ENCODE data around the gene ARHGAP11B. TPM values are rescaled to one million over a fixed set of nuclear protein-coding genes. Genes with fewer than 3 reads are reported as not detected.
"Not testable (repeated sequence)": the region's sequence is repeated elsewhere in the genome, so short reads cannot be mapped to it uniquely, and the experiment has no call there.

The ARHGAP11B gene

DNA sequence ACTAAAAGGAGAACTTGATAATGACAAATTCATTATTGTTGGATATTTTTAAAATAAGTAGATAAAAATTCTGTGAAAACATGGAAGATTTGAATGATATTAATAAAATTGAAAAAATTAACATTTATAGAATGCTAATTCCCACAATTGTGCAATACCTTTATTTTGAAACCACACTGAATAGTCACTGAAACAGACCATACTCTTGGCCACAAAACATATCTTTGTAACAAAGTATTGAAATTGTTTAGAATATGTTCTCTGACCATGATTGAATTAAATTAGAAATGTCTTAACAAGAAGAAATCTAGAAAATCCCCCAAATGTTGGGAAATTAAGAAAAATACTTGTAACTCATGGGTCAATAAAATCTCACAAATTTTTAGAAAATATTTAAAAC is 49.2 kb downstream of the ARHGAP11B start:
- no peak for TF ChIP-seq POLR2A (IDR thresholded peaks at IDR 0.05)
- TF ChIP-seq, protein P1, sequence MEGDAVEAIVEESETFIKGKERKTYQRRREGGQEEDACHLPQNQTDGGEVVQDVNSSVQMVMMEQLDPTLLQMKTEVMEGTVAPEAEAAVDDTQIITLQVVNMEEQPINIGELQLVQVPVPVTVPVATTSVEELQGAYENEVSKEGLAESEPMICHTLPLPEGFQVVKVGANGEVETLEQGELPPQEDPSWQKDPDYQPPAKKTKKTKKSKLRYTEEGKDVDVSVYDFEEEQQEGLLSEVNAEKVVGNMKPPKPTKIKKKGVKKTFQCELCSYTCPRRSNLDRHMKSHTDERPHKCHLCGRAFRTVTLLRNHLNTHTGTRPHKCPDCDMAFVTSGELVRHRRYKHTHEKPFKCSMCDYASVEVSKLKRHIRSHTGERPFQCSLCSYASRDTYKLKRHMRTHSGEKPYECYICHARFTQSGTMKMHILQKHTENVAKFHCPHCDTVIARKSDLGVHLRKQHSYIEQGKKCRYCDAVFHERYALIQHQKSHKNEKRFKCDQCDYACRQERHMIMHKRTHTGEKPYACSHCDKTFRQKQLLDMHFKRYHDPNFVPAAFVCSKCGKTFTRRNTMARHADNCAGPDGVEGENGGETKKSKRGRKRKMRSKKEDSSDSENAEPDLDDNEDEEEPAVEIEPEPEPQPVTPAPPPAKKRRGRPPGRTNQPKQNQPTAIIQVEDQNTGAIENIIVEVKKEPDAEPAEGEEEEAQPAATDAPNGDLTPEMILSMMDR (IDR thresholded peaks at IDR 0.05): no peak
- Histone ChIP-seq H3K4me1 (no peaks in the 10 kb centered on the region), H3K36me3 (no peaks in the 10 kb centered on the region), H3K4me3 (no peak overlapping the region), H3K9me3 (no peaks in the 10 kb centered on the region), H3K27me3 (no peaks in the 10 kb centered on the region), H3K27ac (no peak overlapping the region)
- DNase-seq: no peak
- ATAC-seq: no peak
- intact Hi-C loops (cut with DNase I): no loop called here

DNA sequence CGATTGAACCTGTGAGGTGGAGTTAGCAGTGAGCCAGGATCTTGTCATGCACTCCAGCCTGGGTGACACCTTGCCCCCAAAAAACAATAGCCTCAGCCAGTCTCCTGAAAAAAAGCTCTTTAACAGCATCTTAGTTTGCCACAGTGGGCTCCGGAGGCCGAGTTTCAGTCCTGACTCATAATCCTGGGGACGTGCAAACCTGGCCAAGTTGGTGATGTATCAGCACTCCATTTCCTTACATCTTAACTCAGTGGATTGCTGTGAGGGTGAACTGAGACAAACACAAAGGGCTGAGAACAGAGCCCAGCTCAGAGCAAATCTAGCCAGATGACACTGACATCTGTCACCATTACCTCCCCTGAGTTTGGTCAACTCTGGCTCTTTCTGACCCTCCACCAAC is 50.0 kb downstream of the ARHGAP11B start:
- H3K4me1 ChIP-seq; H3K4me3 ChIP-seq; H3K36me3 ChIP-seq; H3K9me3 ChIP-seq; ATAC-seq; DNase-seq; H3K27ac ChIP-seq; H3K27me3 ChIP-seq; intact Hi-C loops (cut with DNase I): not testable (repeated sequence)
- WGBS (ENCODE audit: insufficient coverage, low coverage, low lambda C conversion rate, missing lambda C conversion rate): 95% methylated on average over 4 of the region's 4 CpGs

DNA sequence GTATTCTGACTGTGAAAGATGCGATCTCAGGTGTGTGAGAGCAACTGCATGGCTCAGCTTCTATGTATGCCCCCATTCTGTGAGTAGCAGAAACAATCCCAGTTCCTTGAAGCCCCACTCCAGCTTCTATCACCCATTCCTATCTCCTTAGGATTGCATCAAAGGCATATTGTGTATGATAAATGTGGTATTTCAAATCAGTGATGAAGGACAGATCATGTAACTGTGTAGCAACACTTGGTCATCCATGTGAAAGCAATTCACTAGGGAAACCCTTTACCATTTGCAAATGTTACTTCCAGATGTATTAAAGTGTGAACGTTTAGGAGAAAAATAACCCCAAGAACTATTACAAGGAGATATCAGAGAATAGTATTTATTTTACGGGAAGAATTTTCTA is 55.1 kb downstream of the ARHGAP11B start:
- intact Hi-C loops (cut with DNase I); H3K27me3 ChIP-seq; ATAC-seq; DNase-seq; H3K9me3 ChIP-seq; H3K36me3 ChIP-seq; H3K27ac ChIP-seq; H3K4me1 ChIP-seq; H3K4me3 ChIP-seq: not testable (repeated sequence)
- 93% methylated on average over 3 of the region's 3 CpGs for WGBS (ENCODE audit: insufficient coverage, low coverage, low lambda C conversion rate, missing lambda C conversion rate)

DNA sequence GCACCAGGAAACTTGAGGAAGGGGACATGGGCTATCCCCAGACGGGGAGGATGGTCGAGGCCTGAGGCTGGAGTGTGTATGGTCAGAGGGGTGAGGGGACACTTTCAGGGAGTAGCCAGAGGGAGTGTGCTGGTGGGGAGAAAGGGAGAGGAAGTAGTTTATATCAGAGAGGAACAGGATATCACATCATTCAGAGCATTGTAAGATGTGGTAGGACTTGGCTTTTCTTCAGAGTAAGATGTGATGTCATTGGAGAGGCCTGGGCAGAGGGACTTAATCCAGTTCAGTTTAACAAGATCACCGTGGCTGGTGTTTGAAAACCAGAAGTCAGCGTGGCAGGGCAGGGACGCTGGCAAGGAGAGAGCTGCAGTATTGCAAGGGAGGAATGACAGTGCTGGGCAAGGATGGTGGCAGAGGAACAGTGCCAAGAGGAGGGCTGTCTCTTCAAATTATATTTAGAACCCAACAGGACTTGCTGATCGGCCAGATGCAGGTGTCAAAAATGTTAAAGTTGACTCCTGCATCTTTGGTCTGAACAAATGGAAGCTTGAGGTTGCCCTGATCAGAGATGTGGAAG is 59.9 kb downstream of the ARHGAP11B start:
- H3K27ac ChIP-seq; H3K4me1 ChIP-seq; H3K9me3 ChIP-seq; H3K27me3 ChIP-seq; ATAC-seq; H3K4me3 ChIP-seq; H3K36me3 ChIP-seq; DNase-seq; intact Hi-C loops (cut with DNase I): not testable (repeated sequence)
- 68% methylated on average over 5 of the region's 6 CpGs for WGBS (ENCODE audit: insufficient coverage, low coverage, low lambda C conversion rate, missing lambda C conversion rate)

DNA sequence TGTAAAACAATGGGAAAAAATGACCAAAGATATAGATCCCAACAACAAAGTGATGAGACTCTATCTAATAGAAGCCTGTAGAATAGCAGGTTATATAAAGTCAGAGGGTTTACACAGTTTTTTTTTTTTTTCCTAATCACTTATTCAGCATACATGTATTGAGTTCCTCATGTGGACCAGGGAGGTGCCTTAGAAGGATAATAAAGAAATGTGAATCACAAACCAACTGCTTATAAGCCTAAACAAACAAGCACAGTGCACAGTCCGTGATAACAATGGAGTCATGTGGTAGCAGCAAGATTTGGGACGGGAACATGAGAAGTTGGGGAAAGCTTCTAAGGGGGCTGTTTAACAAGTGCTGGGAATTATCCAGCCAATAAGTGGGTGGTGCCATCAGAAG is 60.7 kb downstream of the ARHGAP11B start:
- intact Hi-C loops (cut with DNase I); H3K4me3 ChIP-seq; DNase-seq; H3K4me1 ChIP-seq; H3K27ac ChIP-seq; H3K36me3 ChIP-seq; H3K27me3 ChIP-seq; ATAC-seq; H3K9me3 ChIP-seq: not testable (repeated sequence)
- WGBS (ENCODE audit: insufficient coverage, low coverage, low lambda C conversion rate, missing lambda C conversion rate): 48% methylated on average over 2 of the region's 2 CpGs

Small RNA genes within 50 kb of the gene (small RNA-seq; reads per million reads assigned to genes)
- gene RF00019: 0 reads per million in 2 experiments
- 0 reads per million in 2 experiments for gene RF00096
- 0 reads per million in 2 experiments for gene RN7SL628P

Other genes with a start within 250 kb of the ARHGAP11B start
- gene CHRFAM7A, start 232.6 kb upstream of the ARHGAP11B start, total RNA-seq: 1 to 10 TPM in 1 of 6 experiments, under 1 TPM in 1, not detected in 4; 0.67 to 3.1 TPM
- gene GOLGA8R, start 211.9 kb upstream of the ARHGAP11B start, total RNA-seq: 1 to 10 TPM; 1.2 to 3.8 (median 2.5) TPM
- 1 to 10 TPM in 1 of 6 experiments, under 1 TPM in 1, not detected in 4; 0.71 to 1.6 TPM for gene GOLGA8Q, start 74.1 kb upstream of the ARHGAP11B start, total RNA-seq
- under 1 TPM in 1 of 6 experiments, not detected in 5; 0.13 TPM for gene GOLGA8H, start 22.1 kb upstream of the ARHGAP11B start, total RNA-seq

Measured in right lobe of liver (tissue), 6 donors.